NB4 (cell line): ENCODE measurements around the gene CPT1B.
A peak's percentile ranks its signal among the peaks of the same experiment; 100 is the strongest.

Experiments
- DNase-seq: peaks from one replicate; pipeline ENCODE4 v3.0.0; 2010; ENCODE audit warnings: low read depth
- H3K4me3 ChIP-seq: one replicate; pipeline ENCODE4 v1.5.1; 2011; ENCODE audit warnings: mild to moderate bottlenecking, low read depth, low read length, moderate library complexity
- MYC ChIP-seq: IDR thresholded peaks from 2 replicates; pipeline ENCODE4 v1.6.1; 2011; ENCODE audit warnings: low read depth, low read length
- POLR2A ChIP-seq: IDR thresholded peaks from 2 replicates; pipeline ENCODE4 v1.6.1; 2011; ENCODE audit warnings: mild to moderate bottlenecking; ENCODE audit not compliant: insufficient read length; ENCODE audit errors: extremely low read depth
- TF ChIP-seq, protein P1 (sequence below): IDR thresholded peaks from 2 replicates; pipeline ENCODE4 v1.6.1; 2011; ENCODE audit warnings: low read depth, low read length
- TF ChIP-seq, protein P2 (sequence below): IDR thresholded peaks from one replicate; pipeline ENCODE4 v1.5.1; 2012; ENCODE audit warnings: low read depth, low read length

CPT1B gene

DNA sequence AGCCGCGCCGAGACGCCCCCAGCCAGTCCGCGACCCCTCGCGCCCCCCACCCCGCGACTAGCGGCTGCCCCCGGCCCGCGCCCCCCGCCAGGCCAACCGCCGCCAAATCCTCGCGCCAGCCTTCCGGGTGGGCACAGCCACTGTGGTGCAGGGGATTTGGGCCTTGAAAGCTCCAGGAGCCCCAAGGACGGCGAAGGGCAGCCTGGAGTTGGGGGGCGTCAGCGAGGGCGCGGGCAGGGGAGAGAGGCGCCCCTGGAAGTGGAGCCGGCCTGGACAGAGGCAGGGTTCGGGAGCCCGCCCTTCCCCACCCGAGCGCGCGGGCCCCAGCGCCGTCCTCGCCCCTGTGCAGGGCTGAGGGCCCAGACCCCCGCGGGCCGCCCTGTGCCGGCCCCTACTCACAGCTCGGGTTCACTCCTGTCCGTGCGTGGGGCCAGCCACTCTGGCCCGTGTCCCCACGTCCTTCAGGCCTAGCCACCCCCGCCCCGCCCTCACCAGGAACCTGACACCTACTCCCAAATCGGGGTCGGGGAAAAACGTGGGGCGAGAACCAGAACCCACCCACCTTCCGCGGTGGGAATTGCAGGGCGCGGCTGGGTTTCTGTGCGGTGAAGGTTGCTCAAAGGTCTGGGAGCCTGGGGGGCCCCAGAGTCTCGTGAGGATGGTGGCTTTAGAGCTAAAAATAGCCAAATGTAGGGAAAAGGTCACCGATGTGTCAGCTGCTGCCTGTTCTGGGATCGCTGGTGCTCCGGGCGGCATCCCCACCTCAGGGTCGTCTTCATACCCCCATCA lies at the start of gene CPT1B:
TSS of gene CPT1B (minus strand) at position 441 of the 789 bp plus-strand sequence. CDS start 512 bp downstream, outside the sequence.
- no peak for DNase-seq
- H3K4me3 ChIP-seq = no peak within 1 kb of the TSS
- TF ChIP-seq MYC (no peak), POLR2A (no peak)
- TF ChIP-seq, protein P1, sequence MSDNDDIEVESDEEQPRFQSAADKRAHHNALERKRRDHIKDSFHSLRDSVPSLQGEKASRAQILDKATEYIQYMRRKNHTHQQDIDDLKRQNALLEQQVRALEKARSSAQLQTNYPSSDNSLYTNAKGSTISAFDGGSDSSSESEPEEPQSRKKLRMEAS = no peak
- TF ChIP-seq, protein P2, sequence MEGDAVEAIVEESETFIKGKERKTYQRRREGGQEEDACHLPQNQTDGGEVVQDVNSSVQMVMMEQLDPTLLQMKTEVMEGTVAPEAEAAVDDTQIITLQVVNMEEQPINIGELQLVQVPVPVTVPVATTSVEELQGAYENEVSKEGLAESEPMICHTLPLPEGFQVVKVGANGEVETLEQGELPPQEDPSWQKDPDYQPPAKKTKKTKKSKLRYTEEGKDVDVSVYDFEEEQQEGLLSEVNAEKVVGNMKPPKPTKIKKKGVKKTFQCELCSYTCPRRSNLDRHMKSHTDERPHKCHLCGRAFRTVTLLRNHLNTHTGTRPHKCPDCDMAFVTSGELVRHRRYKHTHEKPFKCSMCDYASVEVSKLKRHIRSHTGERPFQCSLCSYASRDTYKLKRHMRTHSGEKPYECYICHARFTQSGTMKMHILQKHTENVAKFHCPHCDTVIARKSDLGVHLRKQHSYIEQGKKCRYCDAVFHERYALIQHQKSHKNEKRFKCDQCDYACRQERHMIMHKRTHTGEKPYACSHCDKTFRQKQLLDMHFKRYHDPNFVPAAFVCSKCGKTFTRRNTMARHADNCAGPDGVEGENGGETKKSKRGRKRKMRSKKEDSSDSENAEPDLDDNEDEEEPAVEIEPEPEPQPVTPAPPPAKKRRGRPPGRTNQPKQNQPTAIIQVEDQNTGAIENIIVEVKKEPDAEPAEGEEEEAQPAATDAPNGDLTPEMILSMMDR = no peak

DNA sequence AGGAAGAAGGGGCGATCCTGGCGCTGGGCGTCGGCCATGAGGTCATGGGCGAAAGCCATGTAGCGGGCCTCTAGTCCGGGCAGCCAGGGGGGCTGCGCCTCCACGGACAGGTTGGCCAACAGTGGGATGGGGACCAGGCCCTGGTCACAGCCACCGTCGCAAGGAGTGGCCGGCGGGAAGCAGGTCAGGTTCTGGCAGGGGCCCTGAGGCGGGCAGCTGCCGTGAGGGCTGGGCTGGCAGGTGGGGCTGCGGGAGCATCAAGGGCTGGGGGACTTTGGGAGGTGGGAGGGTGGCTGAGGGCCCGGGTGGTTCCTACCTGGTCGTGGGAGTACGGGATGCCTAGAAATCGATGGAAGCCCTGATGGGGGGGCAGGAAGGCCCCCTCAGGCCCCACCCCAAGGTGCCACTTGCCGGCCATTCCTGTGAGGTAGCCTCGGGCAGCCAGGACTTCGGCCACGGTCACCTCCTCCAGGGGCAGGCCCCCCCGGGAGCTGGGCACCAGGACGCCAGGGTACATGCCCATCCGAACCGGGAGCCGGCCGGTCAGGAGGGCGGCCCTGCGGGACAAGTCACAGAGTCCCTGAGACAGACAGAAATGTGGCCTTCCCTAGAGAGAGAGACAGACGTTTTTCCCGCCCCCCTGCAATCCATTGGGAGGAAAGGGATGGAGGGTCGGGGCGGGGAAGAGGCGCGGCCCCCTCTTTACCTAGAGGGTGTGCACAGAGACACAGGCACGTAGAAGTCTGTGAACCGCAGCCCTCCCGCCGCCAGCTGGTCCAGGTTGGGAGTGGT lies 48.8 kb upstream of the CPT1B start:
- TF ChIP-seq MYC (no peak), POLR2A (no peak)
- TF ChIP-seq, protein P2 = no peak
- TF ChIP-seq, protein P1 = no peak
- no peak for DNase-seq
- H3K4me3 ChIP-seq = peak overlapping the region; percentile 64

DNA sequence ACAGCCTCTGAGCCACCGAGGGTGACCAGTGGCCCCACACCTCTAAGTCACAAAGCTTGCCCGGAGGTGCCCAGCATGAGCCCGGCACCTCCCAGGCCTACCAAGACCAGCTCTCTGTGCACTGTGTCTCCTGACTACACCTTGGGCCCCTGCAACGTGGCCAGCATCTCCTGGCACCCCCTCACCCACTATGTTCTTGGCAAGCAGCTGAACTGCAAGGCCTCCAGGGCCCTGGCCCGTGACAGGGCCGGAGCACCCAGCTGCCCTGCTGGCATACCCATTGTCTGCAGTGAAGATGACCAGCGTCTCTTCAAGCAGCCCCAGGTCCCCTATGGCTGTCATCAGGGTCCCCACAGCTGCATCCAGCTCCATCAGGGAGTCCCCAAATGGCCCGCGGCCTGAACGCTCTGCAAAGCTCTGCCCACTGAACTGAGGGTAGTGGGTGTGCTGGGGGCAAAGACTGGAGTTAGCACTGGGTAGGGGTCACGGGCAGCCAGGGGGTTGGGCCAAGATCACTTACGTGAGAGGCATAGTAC lies 48.2 kb upstream of the CPT1B start:
- H3K4me3 ChIP-seq = no peak overlapping the region
- TF ChIP-seq, protein P1 = no peak
- TF ChIP-seq, protein P2 = no peak
- TF ChIP-seq MYC (no peak), POLR2A (no peak)
- DNase-seq = no peak

DNA sequence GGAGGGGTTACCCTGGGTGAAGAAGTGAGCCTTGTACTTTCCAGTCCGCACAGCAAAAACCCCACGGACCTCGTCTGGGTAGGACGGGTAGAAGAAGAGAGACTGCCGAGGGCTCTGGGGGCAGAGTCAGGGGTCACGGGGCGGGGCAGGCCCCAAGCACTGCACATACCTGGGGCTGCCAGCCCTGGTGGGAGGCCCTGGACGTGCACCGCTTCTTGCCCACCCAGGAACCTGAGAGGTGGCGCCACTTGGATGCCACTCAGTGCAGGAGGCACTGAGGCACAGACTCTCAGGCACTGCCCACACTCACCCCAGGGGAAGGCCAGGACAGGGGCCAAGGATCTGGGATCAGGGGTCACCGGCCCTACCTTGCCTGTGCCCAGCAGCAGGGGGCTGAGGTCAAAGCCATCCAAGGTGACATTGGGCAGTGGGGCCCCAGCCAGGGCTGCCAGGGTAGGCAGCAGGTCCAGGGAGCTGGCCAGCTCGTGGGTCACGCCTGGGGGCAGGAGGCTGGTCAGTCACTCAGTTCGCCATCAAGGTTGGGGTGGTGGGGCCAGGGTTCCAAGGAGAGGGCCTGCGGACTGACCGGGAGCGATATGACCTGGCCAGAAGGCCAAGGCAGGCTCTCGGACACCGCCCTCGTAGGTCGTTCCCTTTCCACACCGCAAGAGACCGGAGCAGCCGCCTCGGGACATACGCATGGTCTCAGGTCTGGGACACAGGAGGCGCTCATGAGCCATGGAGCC lies 47.5 kb upstream of the CPT1B start:
- TF ChIP-seq, protein P2 = peak; percentile 6
- no peak for TF ChIP-seq MYC
- no peak for TF ChIP-seq POLR2A
- TF ChIP-seq, protein P1 = no peak
- no peak for DNase-seq
- no peak overlapping the region for H3K4me3 ChIP-seq

DNA sequence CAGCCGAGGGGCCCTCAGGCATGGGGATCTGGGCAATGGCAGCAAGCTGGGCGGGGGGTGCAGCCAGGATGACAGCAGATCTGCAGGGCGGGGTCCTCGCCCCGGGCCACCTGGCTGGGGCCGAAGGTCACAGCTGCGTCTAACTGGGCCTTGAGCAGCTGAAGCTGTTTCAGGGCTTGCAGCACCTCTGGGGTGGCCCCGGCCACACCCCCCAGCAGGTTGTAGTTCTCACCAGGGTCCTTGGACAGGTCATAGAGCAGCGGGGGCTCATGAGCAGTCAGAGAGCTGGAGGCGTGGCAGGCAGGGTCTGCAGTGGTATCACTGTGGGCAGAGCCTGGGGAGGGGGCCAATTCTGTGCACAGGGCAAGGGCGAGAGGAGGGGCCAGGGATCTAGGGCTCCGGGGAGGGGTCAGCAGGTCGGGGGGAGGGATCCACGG lies 46.9 kb upstream of the CPT1B start:
- no peak for DNase-seq
- TF ChIP-seq MYC = no peak
- TF ChIP-seq, protein P2 = no peak
- TF ChIP-seq, protein P1 = no peak
- no peak for TF ChIP-seq POLR2A

More for the DNA sequence above, 46.9 kb upstream of the CPT1B start:
- no peak overlapping the region for H3K4me3 ChIP-seq
